Activated CD4-positive, CD25-positive, alpha-beta regulatory T cell (primary cell): ENCODE measurements around the gene POLE.

Experiments used
- DNase-seq, 4 experiments: peaks; one replicate each; lab custom pipeline; 2025; lab: John Stamatoyannopoulos, UW

The POLE gene

GRCh38 chr12:132579744-132580143 lies 107.4 kb downstream of the POLE start:
- DNase-seq = no peak

- no peak for DNase-seq
Measured at GRCh38 chr12:132578826-132579225, 108.3 kb downstream of the POLE start.

- no peak for DNase-seq
Measured at GRCh38 chr12:132578118-132578517, 109.0 kb downstream of the POLE start.

GRCh38 chr12:132577191-132577920 lies 109.8 kb downstream of the POLE start:
- DNase-seq = no peak

- DNase-seq = no peak
Measured at GRCh38 chr12:132576701-132577100, 110.4 kb downstream of the POLE start.

GRCh38 chr12:132575661-132576060 lies 111.5 kb downstream of the POLE start:
- DNase-seq = no peak

- no peak for DNase-seq
Measured at GRCh38 chr12:132574271-132574996, 112.7 kb downstream of the POLE start.
